Measurements from ENCODE around the gene AKAP6.

AKAP6 gene

DNA sequence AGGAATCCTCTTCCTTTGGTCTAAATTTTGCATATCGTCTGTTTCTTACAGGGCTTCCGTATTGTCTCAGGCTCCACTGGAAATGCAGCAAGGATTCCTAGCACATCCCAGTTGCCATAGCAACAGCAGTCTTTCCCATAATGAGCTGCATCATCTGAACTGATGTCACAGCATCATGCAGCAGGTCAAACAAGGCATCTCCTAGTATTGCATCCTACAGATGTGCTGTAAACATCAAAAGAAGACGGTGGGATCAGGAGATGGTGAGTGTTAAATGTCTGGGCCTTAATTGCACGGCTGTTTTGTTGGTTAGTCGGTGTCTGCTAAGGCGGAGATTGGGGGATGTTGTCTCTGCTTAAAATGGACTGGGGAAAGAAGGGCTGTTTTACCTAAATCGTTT lies at the start of gene AKAP6:
AKAP6 (plus strand) TSS at position 153 of the 400 bp plus-strand sequence. CDS start 104,196 bp downstream, outside the sequence.
- H3K79me2 ChIP-seq: no peaks in the 10 kb centered on the region
- H3K27ac ChIP-seq: peak within 1 kb of the TSS; percentile 31
- no peaks in the 10 kb centered on the region for H3K27me3 ChIP-seq (ENCODE audit: control insufficient read depth, insufficient read depth, low read length)
- H3K9ac ChIP-seq: no peak within 1 kb of the TSS
- no peak within 1 kb of the TSS for H3K4me3 ChIP-seq (ENCODE audit: low read depth, low read length)
- peaks cover 4% of the 10 kb centered on the region for H3K4me1 ChIP-seq
- H3K36me3 ChIP-seq (ENCODE audit: control insufficient read depth, insufficient read depth, low read length): no peaks in the 10 kb centered on the region
- TF ChIP-seq CTCF (IDR thresholded peaks at IDR 0.05): no peak
- H2AFZ ChIP-seq: peak within 1 kb of the TSS; percentile 51
- no peak within 1 kb of the TSS for H3K4me2 ChIP-seq (ENCODE audit: low read length)
- no peaks in the 10 kb centered on the region for H3K9me3 ChIP-seq (ENCODE audit: control insufficient read depth, low read length)

- Histone ChIP-seq H3K79me2 (peaks cover 6% of the 10 kb centered on the region), H3K4me1 (no peaks in the 10 kb centered on the region), H3K4me2 (ENCODE audit: low read length) (no peak overlapping the region), H2AFZ (no peak overlapping the region), H3K36me3 (ENCODE audit: control insufficient read depth, insufficient read depth, low read length) (no peaks in the 10 kb centered on the region), H3K9ac (no peak overlapping the region), H3K9me3 (ENCODE audit: control insufficient read depth, low read length) (no peaks in the 10 kb centered on the region), H3K27me3 (ENCODE audit: control insufficient read depth, insufficient read depth, low read length) (no peaks in the 10 kb centered on the region), H3K4me3 (ENCODE audit: low read depth, low read length) (no peak overlapping the region), H3K27ac (no peak overlapping the region)
- TF ChIP-seq CTCF (IDR thresholded peaks at IDR 0.05): no peak
These were observed 42.5 kb upstream of the AKAP6 start for GRCh38 chr14:32286602-32287001.

DNA sequence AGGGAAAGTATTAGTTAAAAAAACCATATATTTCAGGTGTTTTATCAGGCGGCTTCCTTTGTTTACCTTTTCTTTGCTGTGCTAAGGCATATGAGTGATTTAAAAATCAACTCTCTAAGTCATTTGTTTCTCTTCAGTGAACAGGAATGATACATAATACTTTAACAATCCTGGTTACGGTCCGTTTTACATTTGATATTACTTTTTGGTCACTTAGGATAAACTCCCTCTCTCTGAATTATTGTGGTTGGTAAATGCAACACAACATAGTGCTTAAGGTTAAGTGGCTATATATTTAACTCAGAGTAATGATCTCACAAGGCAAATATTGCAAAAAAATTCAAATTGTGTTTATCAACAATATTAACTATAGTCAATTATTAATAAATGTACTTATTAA lies 32.7 kb upstream of the AKAP6 start:
- Histone ChIP-seq H3K4me1 (no peaks in the 10 kb centered on the region), H3K4me2 (ENCODE audit: low read length) (no peak overlapping the region), H2AFZ (no peak overlapping the region), H3K4me3 (ENCODE audit: low read depth, low read length) (no peak overlapping the region), H3K27me3 (ENCODE audit: control insufficient read depth, insufficient read depth, low read length) (no peaks in the 10 kb centered on the region), H3K27ac (no peak overlapping the region), H3K79me2 (no peaks in the 10 kb centered on the region), H3K9me3 (ENCODE audit: control insufficient read depth, low read length) (no peaks in the 10 kb centered on the region), H3K9ac (no peak overlapping the region), H3K36me3 (ENCODE audit: control insufficient read depth, insufficient read depth, low read length) (no peaks in the 10 kb centered on the region)
- no peak for TF ChIP-seq CTCF (IDR thresholded peaks at IDR 0.05)

- no peaks in the 10 kb centered on the region for H3K36me3 ChIP-seq (ENCODE audit: control insufficient read depth, insufficient read depth, low read length)
- H3K9ac ChIP-seq: no peak overlapping the region
- H3K27me3 ChIP-seq (ENCODE audit: control insufficient read depth, insufficient read depth, low read length): no peaks in the 10 kb centered on the region
- no peak overlapping the region for H3K27ac ChIP-seq
- H3K4me2 ChIP-seq (ENCODE audit: low read length): no peak overlapping the region
- H3K79me2 ChIP-seq: no peaks in the 10 kb centered on the region
- no peaks in the 10 kb centered on the region for H3K4me1 ChIP-seq
- no peak overlapping the region for H3K4me3 ChIP-seq (ENCODE audit: low read depth, low read length)
- no peak for TF ChIP-seq CTCF (IDR thresholded peaks at IDR 0.05)
- H2AFZ ChIP-seq: no peak overlapping the region
- H3K9me3 ChIP-seq (ENCODE audit: control insufficient read depth, low read length): no peaks in the 10 kb centered on the region
These were observed 30.8 kb upstream of the AKAP6 start for GRCh38 chr14:32298346-32298745.

DNA sequence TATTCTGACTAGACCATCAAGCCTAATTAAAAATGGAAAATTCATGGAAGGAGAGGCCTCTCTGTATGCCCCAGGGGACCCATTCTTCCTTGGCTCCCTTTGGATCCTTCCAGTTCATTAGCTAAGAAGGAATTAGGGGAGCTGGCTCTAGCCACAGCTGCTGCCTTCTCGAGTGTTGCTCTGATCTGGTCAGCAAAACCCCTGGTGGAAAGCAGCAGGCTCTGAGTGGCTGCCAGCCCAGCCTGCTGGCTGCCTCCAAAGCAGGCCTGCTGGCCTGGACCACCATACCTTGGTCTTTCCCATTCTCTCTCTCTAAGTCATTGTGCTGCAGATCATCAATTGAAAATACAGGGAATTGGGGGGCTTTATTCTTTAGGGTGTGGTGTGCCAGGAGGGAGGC lies 29.0 kb upstream of the AKAP6 start:
- H3K9ac ChIP-seq: no peak overlapping the region
- no peak for TF ChIP-seq CTCF (IDR thresholded peaks at IDR 0.05)
- no peak overlapping the region for H3K27ac ChIP-seq
- no peaks in the 10 kb centered on the region for H3K27me3 ChIP-seq (ENCODE audit: control insufficient read depth, insufficient read depth, low read length)
- no peaks in the 10 kb centered on the region for H3K9me3 ChIP-seq (ENCODE audit: control insufficient read depth, low read length)
- no peak overlapping the region for H3K4me2 ChIP-seq (ENCODE audit: low read length)
- H3K36me3 ChIP-seq (ENCODE audit: control insufficient read depth, insufficient read depth, low read length): no peaks in the 10 kb centered on the region
- H3K4me1 ChIP-seq: no peaks in the 10 kb centered on the region
- H2AFZ ChIP-seq: no peak overlapping the region
- H3K79me2 ChIP-seq: no peaks in the 10 kb centered on the region
- H3K4me3 ChIP-seq (ENCODE audit: low read depth, low read length): no peak overlapping the region

Measured in parathyroid adenoma (tissue), 2 donors.